Posterior cingulate gyrus (tissue), 11 donors: ENCODE results near the gene DSCAML1.
"Not testable (repeated sequence)": the region's sequence is repeated elsewhere in the genome, so short reads cannot be mapped to it uniquely, and the experiment has no call there.

Experiments
- DNase-seq, 10 donors: peaks; one replicate each; pipeline versions ENCODE4 v3.0.0 to v3.0.0-alpha.2; 2020 to 2021; ENCODE audit warnings: mixed read lengths in 3 of 10
- intact Hi-C: fragments of 100-400 bp; cut with DNase I; formaldehyde crosslinking; loops from one replicate; pipeline ENCODE4 v1.15.1; 2023

Gene DSCAML1

DNA sequence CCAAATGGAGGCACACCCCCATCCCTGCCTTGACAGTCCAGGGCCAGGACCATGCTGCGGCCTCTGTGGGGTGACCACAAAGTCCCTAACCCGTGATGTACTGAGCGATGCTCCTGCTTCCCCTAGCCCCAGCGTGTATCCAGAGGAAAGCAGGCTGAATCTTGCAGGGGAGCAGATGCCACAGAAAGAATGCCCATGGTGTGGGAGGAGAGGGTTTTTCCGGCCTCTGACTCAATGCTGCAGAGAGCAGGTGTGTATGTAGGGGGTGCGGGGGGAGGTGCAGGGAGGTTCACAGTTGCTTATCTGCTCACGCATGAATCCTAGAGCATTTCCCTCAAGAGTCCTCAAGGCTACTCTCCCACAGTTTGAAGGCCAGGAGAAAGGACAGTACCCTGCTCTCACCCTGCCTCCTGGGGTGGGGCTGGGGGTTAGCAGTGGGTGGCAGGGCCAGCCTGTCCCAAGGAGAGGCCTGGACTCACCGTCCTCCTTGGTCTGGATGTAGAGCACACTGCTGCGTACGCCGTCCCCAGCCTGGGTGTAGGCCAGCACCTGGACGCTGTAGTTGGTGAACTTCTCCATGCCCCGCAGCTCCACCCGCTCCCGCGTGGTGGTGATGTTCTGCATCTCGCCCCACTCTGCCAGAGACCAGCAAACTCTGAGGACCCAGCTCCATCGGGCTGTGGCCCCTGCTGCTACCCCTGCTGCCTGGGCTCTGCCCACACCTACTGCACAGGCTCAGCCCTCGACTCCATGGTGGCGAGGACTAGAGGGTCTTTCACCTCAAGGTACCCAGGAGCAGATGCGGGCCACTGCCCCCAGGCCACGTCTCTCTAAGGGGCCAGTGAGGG, 338.5 kb downstream of the DSCAML1 start:
- DNase-seq = peak in 2 of 10 donors; percentile 34 to 82
- intact Hi-C loops = no loop called here

DNA sequence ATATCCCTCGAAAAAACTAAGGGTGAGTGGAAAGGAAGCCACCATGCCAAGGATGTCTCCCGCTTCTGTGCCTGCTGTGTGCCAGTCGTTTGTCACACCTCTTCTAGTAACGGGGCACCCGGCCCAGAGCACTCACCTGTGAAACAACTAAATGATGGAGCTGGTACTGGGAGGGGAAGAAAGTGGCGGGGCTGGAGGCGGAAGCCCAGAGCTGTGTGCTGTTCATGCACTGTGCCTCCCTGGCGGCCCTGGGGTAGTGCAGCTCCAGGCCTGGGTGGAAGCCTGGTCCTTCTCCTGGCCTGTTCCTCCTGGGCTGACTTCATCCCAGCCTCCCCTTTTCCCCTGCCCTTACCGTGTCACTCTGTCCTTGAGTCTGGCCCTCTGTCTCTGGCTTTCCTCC, 339.2 kb downstream of the DSCAML1 start:
- peak in 1 of 10 donors; percentile 66 for DNase-seq
- intact Hi-C loops = no loop called here

DNA sequence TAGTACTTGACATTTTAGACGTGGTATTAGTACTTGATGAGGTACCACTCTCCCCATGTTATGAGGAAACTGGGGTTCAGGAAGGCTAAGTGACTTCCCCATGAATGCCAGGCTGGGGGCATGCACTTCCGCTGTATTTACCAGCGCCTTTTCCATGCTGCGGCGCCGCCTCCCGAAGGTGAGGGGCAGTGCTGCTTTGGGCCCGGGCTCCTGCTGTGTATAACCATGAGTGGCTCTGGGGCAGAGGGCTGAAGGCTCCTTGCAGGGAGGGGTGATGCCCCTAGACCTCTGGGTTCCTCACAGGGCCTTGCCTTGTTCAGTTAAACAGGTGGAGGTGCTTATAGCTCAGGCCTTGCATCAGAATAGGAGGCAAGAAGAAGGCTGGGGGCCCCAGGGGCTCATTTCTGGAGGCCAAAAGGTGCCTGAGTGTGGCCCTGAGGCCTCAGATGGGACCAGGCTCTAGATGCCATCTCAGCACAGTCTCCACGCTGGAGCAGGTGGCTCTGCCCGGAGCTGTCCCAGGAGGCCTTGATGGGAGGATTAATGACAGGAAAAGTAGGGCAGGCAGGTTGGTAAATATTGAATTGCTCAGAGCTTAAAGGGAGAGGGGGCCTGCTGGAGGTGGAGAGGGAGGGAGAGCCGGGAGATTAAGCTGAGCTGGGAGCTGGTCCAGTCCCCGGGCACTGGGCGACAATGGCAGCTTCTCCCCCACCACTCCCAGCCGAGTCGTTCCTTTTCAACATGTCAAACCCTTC, 339.8 kb downstream of the DSCAML1 start:
- intact Hi-C loops = no loop called here
- DNase-seq = peak in 2 of 10 donors; percentile 55 to 66

DNA sequence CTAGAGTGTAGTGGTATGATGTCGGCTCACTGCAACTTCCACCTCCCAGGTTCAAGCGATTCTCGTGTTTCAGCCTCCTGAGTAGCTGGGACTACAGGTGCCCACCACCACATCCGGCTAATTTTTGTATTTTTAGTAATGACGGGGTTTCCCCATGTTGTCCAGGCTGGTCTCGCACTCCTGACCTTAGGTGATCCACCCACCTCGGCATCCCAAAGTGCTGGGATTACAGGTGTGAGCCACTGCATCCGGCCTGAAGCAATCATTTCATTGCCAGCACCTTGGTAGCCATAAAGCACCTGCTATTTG, 340.3 kb downstream of the DSCAML1 start:
- peak in 1 of 10 donors; percentile 39 for DNase-seq
- intact Hi-C loops = not testable (repeated sequence)

DNA sequence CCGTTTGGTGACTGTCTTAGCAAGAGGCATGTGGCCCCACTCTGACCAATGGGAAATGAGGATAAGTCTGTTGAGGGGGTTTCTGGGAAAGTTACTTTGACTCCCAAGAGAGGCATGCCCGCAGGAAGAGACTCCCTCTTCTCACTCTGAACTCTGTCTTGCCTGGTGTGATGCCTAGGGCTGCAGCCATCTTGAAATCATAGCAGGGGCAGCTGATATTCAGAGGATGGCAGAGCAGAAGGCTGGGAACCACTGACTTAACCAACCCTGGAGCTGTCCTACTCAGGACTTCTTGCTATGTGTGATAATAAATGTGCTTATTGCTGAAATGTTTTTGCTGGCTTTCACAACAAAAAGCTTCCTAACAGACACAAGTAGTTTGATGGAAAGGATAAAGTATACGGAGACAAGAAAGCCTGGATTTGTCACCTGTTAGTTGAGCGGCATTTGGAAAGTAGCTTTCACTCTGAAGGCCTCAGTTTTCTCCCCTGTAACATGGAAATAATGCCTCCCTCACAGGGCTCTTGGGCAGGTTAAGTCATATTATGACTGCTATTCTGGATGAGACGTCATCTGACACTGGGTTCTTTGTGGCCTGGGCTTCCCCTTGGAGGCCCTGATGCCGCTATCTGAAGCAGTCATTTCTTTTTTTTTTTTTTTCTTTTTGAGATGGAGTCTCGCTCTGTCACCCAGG, 340.8 kb downstream of the DSCAML1 start:
- intact Hi-C loops = no loop called here
- DNase-seq = peak in 1 of 10 donors; percentile 48

DNA sequence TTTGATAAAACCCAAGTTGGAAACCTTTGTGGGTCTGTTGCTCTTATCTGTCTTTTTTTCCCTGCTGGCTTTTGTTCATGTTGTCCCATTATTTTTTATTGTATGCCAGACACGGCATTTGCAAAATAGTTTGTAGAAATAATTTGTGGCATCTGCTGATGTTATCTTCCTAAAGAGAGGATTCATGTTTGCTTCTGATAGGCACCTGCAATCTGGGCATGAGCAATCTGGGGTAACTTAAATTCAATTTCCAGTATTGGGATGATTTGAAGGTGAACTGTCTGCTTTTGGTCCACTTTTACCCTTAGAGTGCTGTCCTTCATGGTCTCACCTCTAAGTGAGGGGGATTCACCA, 342.5 kb downstream of the DSCAML1 start:
- intact Hi-C loops = no loop called here
- no peak for DNase-seq

DNA sequence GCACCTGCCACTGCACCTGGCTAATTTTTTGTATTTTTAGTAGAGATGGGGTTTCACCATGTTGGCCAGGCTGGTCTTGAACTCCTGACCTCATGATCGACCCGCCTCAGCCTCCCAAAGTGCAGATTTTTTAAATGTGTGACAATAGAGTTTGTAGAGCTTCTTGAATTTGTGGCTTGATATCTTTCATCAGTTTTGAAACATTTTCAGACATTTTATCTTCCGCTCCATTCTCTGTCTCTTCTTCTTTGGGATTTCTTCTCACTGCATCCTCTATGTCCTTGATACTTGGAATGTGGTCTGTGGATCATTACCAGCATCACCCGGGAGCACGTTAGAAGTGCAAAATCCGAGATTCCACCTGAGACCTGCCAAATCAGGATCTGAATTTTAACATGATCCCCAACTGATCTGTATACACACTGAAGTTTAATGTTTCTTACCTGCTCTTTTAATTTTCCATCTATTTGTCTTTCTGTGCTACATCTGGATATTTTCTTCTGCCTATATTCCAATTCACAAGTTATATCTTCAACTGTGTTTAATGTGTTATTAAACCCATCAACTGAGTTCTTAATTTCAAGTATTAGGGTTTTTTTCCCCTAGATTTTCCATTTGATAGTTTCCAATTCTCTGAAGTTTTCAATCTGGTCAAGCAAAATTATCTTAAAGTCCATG, 343.0 kb downstream of the DSCAML1 start:
- intact Hi-C loops = no loop called here
- no peak for DNase-seq

DNA sequence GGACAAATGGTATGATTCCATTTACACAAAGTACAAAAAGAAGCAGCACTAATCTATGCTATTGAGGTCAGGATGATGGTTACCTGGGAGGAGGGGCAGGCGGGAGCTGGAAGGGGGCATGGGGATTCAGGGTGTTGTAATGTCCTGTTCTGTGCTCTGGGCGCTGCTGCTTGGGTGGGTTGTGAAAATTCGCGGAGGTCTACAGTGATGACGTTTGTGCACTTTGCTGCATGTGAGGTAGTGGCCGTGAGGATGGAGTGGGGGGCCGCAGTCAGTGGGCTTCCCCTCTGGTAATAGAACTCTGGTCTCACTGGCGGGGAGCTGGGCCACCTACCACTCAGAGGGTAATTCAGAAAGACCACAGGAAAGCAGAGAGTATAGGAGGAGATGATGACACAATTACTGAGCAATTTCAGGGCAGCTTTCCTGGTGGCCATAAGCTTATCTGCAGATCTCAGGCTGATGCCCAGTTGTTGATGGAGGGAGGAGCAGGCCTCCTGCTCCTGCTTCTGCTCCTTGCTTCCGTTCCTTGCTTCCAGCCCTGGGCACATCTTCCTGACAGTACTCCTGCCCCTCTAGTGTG, 347.8 kb downstream of the DSCAML1 start:
- intact Hi-C loops = no loop called here
- DNase-seq = peak in 2 of 10 donors; percentile 69 to 70

DNA sequence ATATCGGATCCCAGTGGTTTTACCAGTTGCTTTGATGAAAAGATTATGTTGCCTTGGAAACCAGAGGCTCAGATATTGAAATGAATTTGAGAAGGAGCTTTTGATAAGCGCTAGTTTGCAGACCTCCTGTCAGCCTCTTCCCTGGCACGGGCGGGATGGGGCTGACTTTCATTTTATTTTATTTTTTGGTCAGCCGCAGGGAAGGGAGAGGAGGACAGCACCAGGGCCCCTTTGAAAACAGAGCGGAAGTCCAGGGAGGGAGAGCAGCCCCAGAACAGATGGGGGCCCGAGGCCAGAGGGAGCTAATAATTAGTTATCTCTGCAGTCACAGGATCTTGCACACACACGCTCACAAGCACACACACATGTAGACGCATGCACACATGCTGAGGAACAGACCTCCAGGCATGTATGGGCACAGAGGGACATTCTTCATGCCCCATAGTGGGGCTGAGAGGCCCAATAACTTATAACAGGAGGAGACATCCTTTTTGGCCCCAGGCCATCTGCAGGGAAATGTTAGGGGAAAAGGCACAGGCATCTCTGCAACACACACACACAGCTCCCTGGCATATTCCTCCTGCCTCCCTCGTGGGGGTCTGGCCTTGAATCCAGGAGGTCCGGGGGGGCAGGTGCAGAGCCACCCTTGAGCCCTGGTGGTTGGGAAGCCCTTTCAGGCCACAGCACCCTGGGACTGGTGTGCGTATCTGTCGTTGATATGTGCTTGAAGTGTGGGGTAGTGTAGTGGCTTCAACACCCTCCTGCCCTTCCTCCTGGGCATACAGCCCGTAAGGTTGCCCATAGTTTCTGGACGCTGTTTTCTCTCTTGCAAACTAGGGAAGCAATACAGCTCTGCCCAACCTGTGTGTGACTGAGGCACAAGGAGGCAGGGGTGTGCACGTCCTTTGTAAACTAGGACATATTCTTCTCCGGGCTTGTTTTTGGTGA, 352.0 kb downstream of the DSCAML1 start:
- intact Hi-C loops = loop anchor here (5.0 kb wide), 1 partner anchor 362 kb away; no protein-coding TSS in a partner anchor
- DNase-seq = peak in 2 of 10 donors; percentile 52 to 73

DNA sequence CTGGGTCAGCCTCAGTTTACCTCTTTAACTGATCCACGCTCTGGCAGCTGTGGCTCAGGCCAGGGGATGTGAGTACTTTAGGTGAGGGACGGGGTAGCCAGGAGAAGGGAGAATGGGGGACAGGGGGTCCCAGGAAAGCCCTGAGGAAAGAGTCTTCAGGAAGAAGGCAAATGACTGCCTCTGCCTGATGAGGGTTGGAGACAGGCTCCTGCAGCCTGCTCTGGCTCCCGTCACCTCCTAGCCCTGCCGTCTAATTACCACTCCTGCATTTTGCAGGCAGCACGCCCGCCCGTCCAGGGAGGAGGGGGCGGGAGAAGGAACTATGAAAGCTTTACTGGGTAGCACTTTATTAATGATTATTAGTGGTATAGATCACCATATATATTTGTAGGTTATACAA, 352.8 kb downstream of the DSCAML1 start:
- intact Hi-C loops = loop anchor here (5.0 kb wide), 1 partner anchor 363 kb away; no protein-coding TSS in a partner anchor
- peak in 2 of 10 donors; percentile 54 to 66 for DNase-seq

DNA sequence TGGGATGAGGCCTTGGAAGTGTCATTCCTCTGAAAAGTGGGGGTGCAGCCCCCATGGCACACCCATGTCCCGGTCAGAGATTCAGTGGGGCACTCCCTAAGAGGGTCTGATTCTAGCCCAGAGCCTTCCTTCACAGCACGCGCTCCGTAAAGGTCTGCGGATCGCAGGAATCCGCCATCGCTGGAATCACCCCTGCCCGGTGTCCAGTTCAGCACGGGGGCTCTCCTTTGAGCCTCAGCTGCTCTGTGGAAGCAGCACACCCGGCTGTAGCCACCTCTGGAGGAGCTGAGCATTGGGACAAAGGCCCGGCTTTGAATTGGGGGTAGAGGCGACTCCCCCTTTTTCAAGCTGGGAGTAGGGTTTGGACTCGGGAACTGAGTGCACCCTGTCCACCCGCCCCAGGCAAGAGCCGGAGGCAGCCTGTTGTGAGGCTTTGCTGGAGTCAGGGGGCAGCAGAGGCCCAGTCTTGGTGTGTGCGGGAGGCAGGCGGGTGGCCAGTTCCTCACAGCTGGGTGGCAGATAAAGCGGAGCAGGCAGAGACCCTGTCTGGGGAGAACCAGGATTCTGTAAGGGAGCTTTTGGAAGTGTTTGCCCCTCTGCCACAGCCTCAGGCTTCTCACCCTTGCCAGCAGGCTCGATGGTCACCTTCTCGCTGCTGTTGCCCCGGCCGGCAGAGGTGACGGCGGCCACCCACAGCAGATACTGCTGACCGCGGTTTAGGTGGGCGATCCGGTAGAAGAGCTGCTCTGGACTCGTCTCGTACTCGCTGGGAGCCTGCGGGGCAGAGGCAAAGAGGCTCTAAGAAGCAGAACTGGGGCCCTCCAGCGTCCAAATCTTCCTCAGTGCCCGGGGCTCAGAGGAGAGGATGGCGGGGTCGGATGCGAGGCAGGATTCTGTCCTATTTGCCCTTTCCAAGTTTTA, 353.5 kb downstream of the DSCAML1 start:
- intact Hi-C loops = loop anchor here (5.0 kb wide), 1 partner anchor 364 kb away; no protein-coding TSS in a partner anchor

DNA sequence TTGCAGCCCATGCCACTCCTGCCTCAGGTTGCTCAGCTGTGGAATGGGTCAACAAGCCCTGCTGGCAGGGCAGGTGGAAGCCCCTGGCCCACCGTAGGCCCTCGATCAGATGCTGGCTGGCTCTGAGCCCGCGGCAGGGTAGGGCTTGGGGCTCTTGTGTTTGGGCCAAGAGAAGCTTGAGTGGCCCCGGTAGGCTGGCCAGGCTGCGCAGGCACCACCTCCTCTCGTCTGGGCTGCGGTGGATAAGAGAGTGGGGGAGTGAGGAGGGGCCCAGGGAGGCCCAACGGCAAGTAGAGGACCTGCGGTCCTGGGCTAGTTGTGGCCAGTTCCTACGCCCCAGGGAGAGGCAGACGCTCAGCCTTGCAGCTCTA, 354.2 kb downstream of the DSCAML1 start:
- intact Hi-C loops = loop anchor here (5.0 kb wide), 1 partner anchor 364 kb away; no protein-coding TSS in a partner anchor
- DNase-seq = peak in 2 of 10 donors; percentile 54 to 82

More for the DNA sequence above, 353.5 kb downstream of the DSCAML1 start:
- peak; percentile 58 to 97 (median 77) for DNase-seq

DNA sequence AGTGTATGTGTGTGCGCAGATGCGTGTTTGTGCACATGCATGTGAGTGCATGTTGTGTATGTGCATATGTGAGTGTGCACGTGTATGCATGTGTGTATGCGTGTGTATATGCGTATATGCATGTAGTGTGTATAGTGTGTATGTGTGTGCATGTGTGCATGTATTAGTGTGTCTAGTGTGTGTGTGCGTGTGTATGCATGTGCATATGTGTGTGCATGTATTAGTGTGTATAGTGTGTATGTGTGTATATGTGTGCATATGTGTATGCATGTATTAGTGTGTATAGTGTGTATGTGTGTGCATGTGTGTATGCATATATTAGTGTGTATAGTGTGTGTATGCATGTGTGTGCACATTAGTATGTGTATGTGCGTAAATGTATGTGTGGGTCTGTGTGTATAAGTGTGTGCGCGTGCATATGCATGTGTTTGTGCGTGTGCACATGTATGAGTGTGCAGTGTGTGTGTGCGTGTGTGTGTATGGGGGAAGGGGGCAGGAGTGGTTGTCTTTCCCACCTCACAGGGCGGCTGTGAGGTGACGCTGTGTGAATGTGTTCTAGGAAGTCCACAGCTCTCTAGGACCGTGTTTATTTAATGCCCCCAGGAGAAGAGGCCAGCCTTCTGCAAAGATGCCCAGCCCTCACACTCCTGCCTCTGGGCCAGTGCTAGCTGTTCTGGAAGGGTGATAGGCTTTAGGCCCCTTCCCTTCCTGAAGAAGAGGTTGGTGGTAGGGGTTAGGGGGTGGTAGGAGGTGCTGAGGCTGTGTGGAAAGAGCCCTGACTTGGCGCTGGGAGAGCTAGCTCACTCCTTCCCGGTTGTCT, 354.8 kb downstream of the DSCAML1 start:
- intact Hi-C loops = loop anchor here (5.0 kb wide), 1 partner anchor 365 kb away; no protein-coding TSS in a partner anchor
- DNase-seq = no peak

DNA sequence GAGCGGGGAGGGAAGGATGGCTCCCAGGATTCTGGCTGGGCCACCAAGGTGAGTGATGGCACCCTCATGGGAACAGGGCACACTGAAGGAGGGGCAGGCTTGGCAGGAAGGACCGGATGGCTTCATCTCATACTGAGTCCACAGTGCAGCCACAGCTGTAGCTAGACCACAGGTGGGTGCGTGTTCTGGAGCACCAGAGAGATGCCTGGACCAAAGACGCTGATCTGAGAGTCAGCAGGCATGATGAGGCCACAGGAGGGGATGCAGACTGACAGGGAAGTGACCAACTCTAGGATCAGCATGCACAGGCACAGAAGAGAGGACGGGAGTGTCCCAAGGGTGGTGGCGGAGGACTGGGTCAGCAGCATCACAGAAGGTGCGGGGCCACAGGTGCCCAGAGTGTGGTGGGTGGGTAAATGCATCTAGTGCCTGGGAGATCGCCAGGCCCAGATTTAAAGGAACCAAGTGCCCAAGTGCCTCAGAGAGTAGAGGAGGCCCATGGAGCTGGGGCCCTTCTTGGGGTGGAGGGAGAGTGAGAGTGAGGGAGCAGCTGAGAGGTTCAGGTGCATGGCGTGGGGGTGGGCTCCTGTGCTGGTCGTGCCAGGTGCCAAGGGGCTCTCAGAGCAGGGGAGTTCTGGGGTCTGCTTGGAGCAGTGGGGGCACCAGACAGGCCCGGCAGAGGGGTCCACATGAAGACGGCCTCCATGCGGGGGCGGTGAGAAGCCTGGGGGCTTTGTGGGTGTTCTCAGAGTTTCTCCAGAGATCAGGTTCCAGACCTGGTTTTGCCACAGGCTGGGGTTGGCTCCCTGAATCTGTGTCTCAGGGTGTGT, 355.7 kb downstream of the DSCAML1 start:
- intact Hi-C loops = loop anchor here (5.0 kb wide), 1 partner anchor 366 kb away; no protein-coding TSS in a partner anchor
- DNase-seq = peak in 2 of 10 donors; percentile 72 to 76

DNA sequence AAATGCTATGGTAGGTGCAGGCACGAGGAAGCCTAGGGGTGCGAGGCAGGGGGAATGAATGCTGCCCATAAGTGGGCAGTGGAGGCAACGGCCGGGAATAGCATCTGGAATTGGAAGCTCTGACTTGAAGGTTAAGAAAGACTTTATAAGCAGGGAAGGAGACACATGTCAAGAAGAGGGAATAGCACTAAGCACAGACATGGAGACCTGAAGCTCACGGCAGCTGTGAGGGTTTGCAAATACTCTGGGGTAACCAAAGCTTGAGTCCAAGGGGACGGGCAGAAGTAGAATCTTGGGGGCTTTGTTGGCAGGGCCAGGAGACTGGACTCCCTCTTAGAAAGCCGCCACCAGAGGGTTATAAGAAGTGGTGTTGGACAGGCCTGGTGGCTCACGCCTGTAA, 356.8 kb downstream of the DSCAML1 start:
- intact Hi-C loops = loop anchor here (5.0 kb wide), 1 partner anchor 367 kb away; no protein-coding TSS in a partner anchor
- DNase-seq = peak in 1 of 10 donors; percentile 17

DNA sequence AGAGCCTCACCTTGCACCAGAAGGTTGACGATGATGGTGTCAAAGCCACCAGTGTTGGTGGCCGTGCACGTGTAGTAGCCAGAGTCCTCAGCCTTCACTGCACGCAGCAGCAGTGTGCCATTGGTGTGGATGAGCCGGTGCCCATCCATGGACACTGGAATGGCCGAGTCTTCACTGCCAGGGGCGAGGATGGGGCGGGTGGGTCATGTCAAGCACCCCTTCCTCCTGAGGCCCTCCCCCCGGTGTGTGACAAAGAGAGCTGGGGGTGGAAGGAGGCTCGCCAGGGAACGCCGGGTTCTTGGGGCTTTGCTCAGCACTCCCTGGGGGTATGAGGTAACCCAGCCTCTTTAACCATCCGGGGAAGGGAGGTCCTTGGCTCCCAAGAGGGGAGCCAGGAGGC, 357.8 kb downstream of the DSCAML1 start:
- DNase-seq = peak in 1 of 10 donors; percentile 55
- intact Hi-C loops = no loop called here
